Endothelial cell of umbilical vein (primary cell): ENCODE measurements around the gene GAK. TPM values are rescaled to one million over a fixed set of nuclear protein-coding genes. Genes with fewer than 3 reads are reported as not detected.

Experiments used
- BruUV-seq: library from RNA; stranded (reverse); fragments of 400-500 nt; replicated peaks from 2 replicates; lab custom pipeline; 2021; lab: Mats Ljungman, UMichigan
- CTCF ChIA-PET: fragments of 300-600, 350-600 bp; sonication (Branson Sonifier 250); formaldehyde crosslinking; loops from one replicate; lab custom pipeline; 2021; ENCODE audit warnings: antibody characterized with exemption, inconsistent platforms; lab: Charles Lee
- POLR2A ChIA-PET: fragments of 300-600, 350-600 bp; sonication (Branson Sonifier 250); formaldehyde crosslinking; loops from one replicate; lab custom pipeline; 2021; ENCODE audit warnings: antibody characterized with exemption, inconsistent platforms; lab: Charles Lee
- DNase-seq: peaks from one replicate; pipeline ENCODE4 v3.0.0-alpha.2; 2011; ENCODE audit warnings: low read depth, low spot score
- FAIRE-seq: peaks from 2 replicates; lab custom pipeline; 2011; peaks lifted over from hg19 to GRCh38; lab: Jason Lieb, UNC
- H2AFZ ChIP-seq: 2 replicates; pipeline ENCODE4 v1.6.0; 2012; ENCODE audit warnings: low read depth, low read length, control low read depth, inconsistent platforms
- H3K27ac ChIP-seq: 2 replicates; pipeline ENCODE4 v1.5.1; 2011; ENCODE audit warnings: low read depth, mild to moderate bottlenecking, control low read depth, low read length, moderate library complexity; ENCODE audit not compliant: insufficient read depth
- H3K27me3 ChIP-seq, 2 experiments: 2 replicates each; pipeline versions ENCODE4 v1.6.0 to v1.6.1; 2011; ENCODE audit warnings: low read length in 2 of 2, mixed read lengths in 1 of 2; ENCODE audit not compliant: control insufficient read depth in 2 of 2, insufficient read depth in 2 of 2
- H3K36me3 ChIP-seq, 2 experiments: 2 replicates in 1 of 2; 3 replicates in 1 of 2; pipeline ENCODE4 v1.5.1; 2011; ENCODE audit warnings: low read length in 2 of 2, mild to moderate bottlenecking in 1 of 2, moderate library complexity in 1 of 2; ENCODE audit not compliant: control insufficient read depth in 2 of 2, insufficient read depth in 2 of 2; ENCODE audit errors: extremely low read depth in 1 of 2
- H3K4me1 ChIP-seq: 3 replicates; pipeline ENCODE4 v1.5.1; 2011; ENCODE audit warnings: mild to moderate bottlenecking, low read length; ENCODE audit not compliant: control insufficient read depth, insufficient read depth; ENCODE audit errors: extremely low read depth
- H3K4me2 ChIP-seq: 2 replicates; pipeline ENCODE4 v1.6.1; 2011; ENCODE audit warnings: low read length, control low read depth, mixed read lengths; ENCODE audit not compliant: insufficient read depth
- H3K4me3 ChIP-seq, 3 experiments: fragments of 200-600 bp in 1 of 3; sonication (generic), shearing (Covaris generic) in 1 of 3; replicated peaks in 1 of 3; 2 replicates each; pipeline ENCODE4 v1.5.1; 2011 to 2016; ENCODE audit warnings: control low read depth in 3 of 3, low read length in 3 of 3, mild to moderate bottlenecking in 2 of 3, inconsistent platforms in 1 of 3, low read depth in 1 of 3, moderate library complexity in 1 of 3; ENCODE audit not compliant: insufficient read depth in 1 of 3
- H3K79me2 ChIP-seq: 2 replicates; pipeline ENCODE4 v1.6.0; 2012; ENCODE audit warnings: low read length, inconsistent platforms; ENCODE audit not compliant: control insufficient read depth, insufficient read depth
- H3K9ac ChIP-seq: replicated peaks from 2 replicates; pipeline ENCODE3; 2011; ENCODE audit warnings: low read length, control low read depth; ENCODE audit not compliant: insufficient read depth; ENCODE audit errors: extremely low read depth
- H3K9me1 ChIP-seq: replicated peaks from 3 replicates; pipeline ENCODE4 v1.6.0; 2011; ENCODE audit warnings: mild to moderate bottlenecking, low read length; ENCODE audit not compliant: control insufficient read depth, insufficient read depth; ENCODE audit errors: extremely low read depth
- H3K9me3 ChIP-seq: replicated peaks from 2 replicates; pipeline ENCODE4 v1.5.1; 2012; ENCODE audit warnings: low read length, inconsistent platforms; ENCODE audit not compliant: control insufficient read depth, insufficient read depth
- H4K20me1 ChIP-seq: replicated peaks from 2 replicates; pipeline ENCODE3; 2011; ENCODE audit warnings: mild to moderate bottlenecking, low read length; ENCODE audit not compliant: control insufficient read depth, insufficient read depth; ENCODE audit errors: extremely low read depth
- EZH2 ChIP-seq: IDR thresholded peaks from 2 replicates; pipeline ENCODE4 v1.6.1; 2012; ENCODE audit warnings: borderline replicate concordance, low read depth, mild to moderate bottlenecking, moderate library complexity, low read length, inconsistent platforms; ENCODE audit not compliant: severe bottlenecking
- FOS ChIP-seq: IDR thresholded peaks from 2 replicates; pipeline ENCODE4 v1.6.1; 2011; ENCODE audit warnings: mild to moderate bottlenecking, low read length, moderate library complexity, borderline replicate concordance; ENCODE audit not compliant: insufficient read depth
- JUN ChIP-seq: IDR thresholded peaks from 2 replicates; pipeline ENCODE4 v1.6.1; 2011; ENCODE audit warnings: borderline replicate concordance, low read depth; ENCODE audit not compliant: insufficient read length, insufficient read depth
- MYC ChIP-seq: IDR thresholded peaks from one replicate; pipeline ENCODE4 v1.6.1; 2011; ENCODE audit warnings: mild to moderate bottlenecking, low read depth, low read length
- POLR2A ChIP-seq: IDR thresholded peaks from 2 replicates; pipeline ENCODE4 v1.6.1; 2012; ENCODE audit warnings: low read depth, mild to moderate bottlenecking, control low read depth, low read length
- POLR2AphosphoS5 ChIP-seq: IDR thresholded peaks from 2 replicates; pipeline ENCODE4 v1.6.1; 2012; ENCODE audit warnings: low read depth, mild to moderate bottlenecking, control low read depth, low read length, moderate library complexity; ENCODE audit not compliant: insufficient read depth
- dilution Hi-C: fragments of 300-500 bp; cut with MboI; formaldehyde crosslinking; loops from one replicate; pipeline ENCODE4 v1.15.0; 2019; ENCODE audit warnings: low sequenced_read_pairs; ENCODE audit not compliant: extremely low pct_ligation_motif_present
- intact Hi-C: fragments of 100-400 bp; cut with micrococcal nuclease; formaldehyde crosslinking; loops from one replicate; pipeline ENCODE4 v1.10.0; 2022
- polyA plus RNA-seq, 4 experiments: library from polyadenylated mRNA; depleted of rRNA in 3 of 4; stranded (reverse) in 3 of 4; unstranded in 1 of 4; fragments of >200 nt; gene quantifications; 2 replicates each; pipeline versions ENCODE4 v1.2.1 to v1.2.3, GENCODE V29; 2011 to 2012; ENCODE audit warnings: missing spikeins in 1 of 4
- total RNA-seq: library from RNA; stranded (reverse); gene quantifications from 2 replicates; pipeline ENCODE4 v1.2.3, GENCODE V29; 2021
- TF ChIP-seq, protein P1 (sequence below), 2 donors: IDR thresholded peaks; 1 replicate in 1 of 2; 2 replicates in 1 of 2; pipeline ENCODE4 v1.5.1; 2011; ENCODE audit warnings: low read length in 2 of 2, mild to moderate bottlenecking in 2 of 2, moderate library complexity in 2 of 2, control low read depth in 1 of 2, inconsistent platforms in 1 of 2, low read depth in 1 of 2; ENCODE audit not compliant: insufficient read depth in 1 of 2; ENCODE audit errors: extremely low read depth in 1 of 2

GAK gene
- total and polyA plus RNA-seq, 2 donors (not counting 3 experiments of a cell fraction or from before 2014, with no cell fraction given): 49.6 to 109 TPM

DNA sequence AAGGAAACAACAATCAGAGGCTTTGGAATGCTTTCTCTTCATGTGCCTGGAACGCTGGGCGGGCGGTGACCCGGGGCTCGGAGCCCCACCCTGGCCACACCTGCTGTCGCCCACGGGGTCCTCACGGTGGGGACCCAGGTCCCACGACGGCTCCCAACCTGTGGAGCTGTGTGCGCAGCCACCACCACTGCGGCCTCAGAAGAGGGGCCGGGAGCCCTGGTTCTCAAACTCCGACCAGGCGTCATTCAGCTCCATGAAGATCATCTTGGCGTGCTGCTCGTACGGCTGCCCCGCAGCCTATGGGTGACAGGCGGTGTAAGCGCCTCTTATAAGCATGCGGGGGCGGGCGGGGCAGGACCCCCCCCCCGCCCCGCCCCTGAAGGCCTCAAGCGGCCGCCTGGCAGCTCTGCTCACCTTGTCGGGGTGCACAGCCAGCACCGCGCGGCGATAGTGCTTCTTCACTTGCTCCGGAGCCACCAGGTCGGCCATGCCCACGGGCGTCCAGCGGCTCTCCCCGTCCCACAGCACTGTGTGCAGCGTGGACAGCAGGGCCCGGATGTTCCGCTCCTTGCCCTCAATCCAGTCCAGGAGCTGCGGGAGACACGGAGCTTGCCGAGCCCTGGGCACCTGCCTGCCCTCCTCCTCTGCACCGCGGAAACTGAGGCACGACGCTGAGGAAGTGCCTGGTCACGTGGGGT lies 82.5 kb downstream of the GAK start:
- FAIRE-seq: no peak
- intact Hi-C loops: no loop called here

More for the DNA sequence above, 82.5 kb downstream of the GAK start:
- POLR2A ChIA-PET: no interaction called here
- TF ChIP-seq, protein P1, sequence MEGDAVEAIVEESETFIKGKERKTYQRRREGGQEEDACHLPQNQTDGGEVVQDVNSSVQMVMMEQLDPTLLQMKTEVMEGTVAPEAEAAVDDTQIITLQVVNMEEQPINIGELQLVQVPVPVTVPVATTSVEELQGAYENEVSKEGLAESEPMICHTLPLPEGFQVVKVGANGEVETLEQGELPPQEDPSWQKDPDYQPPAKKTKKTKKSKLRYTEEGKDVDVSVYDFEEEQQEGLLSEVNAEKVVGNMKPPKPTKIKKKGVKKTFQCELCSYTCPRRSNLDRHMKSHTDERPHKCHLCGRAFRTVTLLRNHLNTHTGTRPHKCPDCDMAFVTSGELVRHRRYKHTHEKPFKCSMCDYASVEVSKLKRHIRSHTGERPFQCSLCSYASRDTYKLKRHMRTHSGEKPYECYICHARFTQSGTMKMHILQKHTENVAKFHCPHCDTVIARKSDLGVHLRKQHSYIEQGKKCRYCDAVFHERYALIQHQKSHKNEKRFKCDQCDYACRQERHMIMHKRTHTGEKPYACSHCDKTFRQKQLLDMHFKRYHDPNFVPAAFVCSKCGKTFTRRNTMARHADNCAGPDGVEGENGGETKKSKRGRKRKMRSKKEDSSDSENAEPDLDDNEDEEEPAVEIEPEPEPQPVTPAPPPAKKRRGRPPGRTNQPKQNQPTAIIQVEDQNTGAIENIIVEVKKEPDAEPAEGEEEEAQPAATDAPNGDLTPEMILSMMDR (IDR thresholded peaks at IDR 0.05; ENCODE audit: extremely low read depth in 1 of 2, insufficient read depth in 1 of 2, low read depth in 1 of 2, low read length in 2 of 2): no peak
- TF ChIP-seq POLR2A (no peak), FOS (no peak), POLR2AphosphoS5 (no peak), MYC (no peak), JUN (no peak), EZH2 (no peak)
- no peak overlapping the region for H3K27ac ChIP-seq
- H3K4me2 ChIP-seq: no peak overlapping the region
- no peaks in the 10 kb centered on the region for H3K79me2 ChIP-seq
- dilution Hi-C loops: no loop called here
- no peaks in the 10 kb centered on the region for H3K9me1 ChIP-seq
- H3K9ac ChIP-seq: no peak overlapping the region
- no peak overlapping the region for H3K4me3 ChIP-seq
- H3K4me1 ChIP-seq: no peaks in the 10 kb centered on the region
- CTCF ChIA-PET: interaction anchor here (0.8 kb wide), 1 partner anchor 107 kb away, joined by 3 read pairs; no protein-coding TSS in a partner anchor
- H3K27me3 ChIP-seq: no peaks in the 10 kb centered on the region
- peaks cover 6 to 12% of the 10 kb centered on the region in 2 experiments for H3K36me3 ChIP-seq
- no peak for DNase-seq
- TSS peak; percentile 88 for BruUV-seq
- H2AFZ ChIP-seq: no peak overlapping the region
- no peaks in the 10 kb centered on the region for H3K9me3 ChIP-seq
- H4K20me1 ChIP-seq: no peaks in the 10 kb centered on the region
